GM13977 (cell line): ENCODE data around the gene THAP7.

Source experiments
- DNase-seq: peaks from one replicate; pipeline ENCODE4 v3.0.0; 2012; ENCODE audit warnings: low spot score
- CTCF ChIP-seq: IDR thresholded peaks from 2 replicates; pipeline ENCODE4 v1.5.1; 2012; ENCODE audit warnings: mild to moderate bottlenecking, control low read depth; ENCODE audit not compliant: insufficient read depth; ENCODE audit errors: extremely low read depth, missing control alignments
- in situ Hi-C: fragments of 300-500 bp; cut with MboI; formaldehyde crosslinking; loops from one replicate; pipeline ENCODE4 v1.12.0; 2022; ENCODE audit warnings: low sequenced_read_pairs, low pct_unique_long_range_greater_than_20kb, mixed read lengths, inconsistent platforms; ENCODE audit not compliant: unreplicated experiment

THAP7 gene

DNA sequence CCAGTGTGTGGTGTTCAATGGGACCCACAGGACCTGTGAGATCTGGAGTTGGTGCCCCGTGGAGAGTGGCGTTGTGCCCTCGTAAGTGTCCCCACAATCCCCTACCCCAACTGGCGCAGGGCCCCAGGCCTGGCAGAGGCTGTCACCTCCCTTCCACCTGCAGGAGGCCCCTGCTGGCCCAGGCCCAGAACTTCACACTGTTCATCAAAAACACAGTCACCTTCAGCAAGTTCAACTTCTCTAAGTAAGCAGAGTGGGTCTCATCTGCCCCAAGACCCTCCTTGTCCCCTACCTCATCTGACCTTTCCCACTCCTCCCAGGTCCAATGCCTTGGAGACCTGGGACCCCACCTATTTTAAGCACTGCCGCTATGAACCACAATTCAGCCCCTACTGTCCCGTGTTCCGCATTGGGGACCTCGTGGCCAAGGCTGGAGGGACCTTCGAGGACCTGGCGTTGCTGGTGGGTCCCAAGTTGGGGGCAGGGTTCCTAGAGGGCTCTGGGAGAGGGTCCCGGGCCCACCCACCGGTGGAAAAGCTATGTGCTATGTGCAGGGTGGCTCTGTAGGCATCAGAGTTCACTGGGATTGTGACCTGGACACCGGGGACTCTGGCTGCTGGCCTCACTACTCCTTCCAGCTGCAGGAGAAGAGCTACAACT is 21.2 kb upstream of the THAP7 start:
- no peak for DNase-seq
- in situ Hi-C loops = no loop called here
- TF ChIP-seq CTCF = peak; percentile 9

- DNase-seq = no peak
- TF ChIP-seq CTCF = no peak
- in situ Hi-C loops = no loop called here
These were observed 20.6 kb upstream of the THAP7 start for GRCh38 chr22:21022507-21022906.

DNA sequence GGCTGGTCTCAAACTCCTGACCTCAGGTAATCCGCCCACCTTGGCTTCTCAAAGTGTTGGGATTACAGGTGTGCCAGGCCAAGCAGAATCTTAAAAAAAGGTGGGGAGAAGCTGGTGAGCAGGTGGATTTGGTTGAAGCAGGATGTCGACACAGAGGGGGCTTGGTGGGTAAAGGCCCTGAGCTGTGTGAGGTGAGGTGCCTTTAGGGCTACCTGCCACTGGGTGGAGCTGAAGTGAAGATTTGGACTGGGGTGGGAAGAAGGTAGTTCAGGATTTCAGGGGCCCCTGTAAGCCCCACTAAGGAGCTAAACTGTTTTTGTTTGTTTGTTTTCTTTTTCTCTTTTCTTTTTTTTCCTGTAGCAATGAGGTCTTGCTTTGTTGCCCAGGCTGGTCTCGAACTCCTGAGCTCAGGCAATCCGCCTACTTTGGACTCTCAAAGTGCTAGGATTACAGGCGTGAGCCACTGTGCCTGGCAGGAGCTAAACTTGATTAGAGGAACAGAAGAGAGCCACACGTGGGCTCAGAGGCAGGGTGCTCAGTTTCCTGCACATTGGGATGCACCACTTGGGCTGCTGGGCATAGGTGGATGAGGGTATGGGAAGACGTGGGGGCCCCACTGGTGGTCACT is 19.0 kb upstream of the THAP7 start:
- peak; percentile 72 for DNase-seq
- in situ Hi-C loops = no loop called here
- TF ChIP-seq CTCF = peak; percentile 51

- DNase-seq = no peak
- TF ChIP-seq CTCF = no peak
- in situ Hi-C loops = no loop called here
These were observed 16.4 kb upstream of the THAP7 start for GRCh38 chr22:21018314-21018713.

DNA sequence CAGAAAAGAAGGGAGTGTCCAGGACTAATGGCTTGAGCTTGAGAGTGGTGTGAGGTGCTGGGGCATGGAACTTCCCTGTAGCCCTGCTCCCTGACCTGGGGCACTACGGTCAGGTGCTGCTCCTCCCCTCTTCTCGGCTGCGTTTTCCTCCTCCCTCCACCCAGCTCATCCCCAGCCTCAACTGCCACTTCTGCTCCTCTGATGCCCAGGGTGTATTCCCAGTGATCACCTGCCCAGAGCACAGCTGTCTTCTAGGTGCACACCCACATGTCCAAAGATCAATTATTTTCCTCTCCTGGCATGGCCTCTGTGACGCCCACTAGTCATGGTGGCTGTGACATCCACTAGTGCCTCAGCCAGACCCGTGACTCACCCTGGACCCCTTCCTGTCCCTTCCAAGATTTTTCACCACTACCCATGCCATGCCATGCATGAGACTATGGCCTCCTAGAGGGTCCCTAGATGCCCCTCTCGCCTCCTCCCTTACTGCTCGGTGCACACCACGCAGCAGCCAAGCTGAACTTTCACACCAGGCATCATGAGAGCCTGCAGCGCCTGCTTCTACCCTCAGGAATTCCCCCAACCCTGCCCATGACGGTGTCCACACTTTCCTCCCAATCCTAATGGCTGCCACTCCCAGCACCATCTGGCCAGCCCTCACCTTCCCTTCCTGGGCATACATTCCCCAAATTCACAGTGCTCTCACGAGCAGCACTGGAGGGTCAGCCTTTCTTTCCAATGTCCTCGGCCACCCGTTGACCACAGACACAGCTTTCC is 14.9 kb upstream of the THAP7 start:
- in situ Hi-C loops = no loop called here
- no peak for DNase-seq

More for the DNA sequence above, 14.9 kb upstream of the THAP7 start:
- TF ChIP-seq CTCF = no peak
